ENCODE results near the gene VPREB3.

Gene VPREB3, protein sequence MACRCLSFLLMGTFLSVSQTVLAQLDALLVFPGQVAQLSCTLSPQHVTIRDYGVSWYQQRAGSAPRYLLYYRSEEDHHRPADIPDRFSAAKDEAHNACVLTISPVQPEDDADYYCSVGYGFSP

DNA sequence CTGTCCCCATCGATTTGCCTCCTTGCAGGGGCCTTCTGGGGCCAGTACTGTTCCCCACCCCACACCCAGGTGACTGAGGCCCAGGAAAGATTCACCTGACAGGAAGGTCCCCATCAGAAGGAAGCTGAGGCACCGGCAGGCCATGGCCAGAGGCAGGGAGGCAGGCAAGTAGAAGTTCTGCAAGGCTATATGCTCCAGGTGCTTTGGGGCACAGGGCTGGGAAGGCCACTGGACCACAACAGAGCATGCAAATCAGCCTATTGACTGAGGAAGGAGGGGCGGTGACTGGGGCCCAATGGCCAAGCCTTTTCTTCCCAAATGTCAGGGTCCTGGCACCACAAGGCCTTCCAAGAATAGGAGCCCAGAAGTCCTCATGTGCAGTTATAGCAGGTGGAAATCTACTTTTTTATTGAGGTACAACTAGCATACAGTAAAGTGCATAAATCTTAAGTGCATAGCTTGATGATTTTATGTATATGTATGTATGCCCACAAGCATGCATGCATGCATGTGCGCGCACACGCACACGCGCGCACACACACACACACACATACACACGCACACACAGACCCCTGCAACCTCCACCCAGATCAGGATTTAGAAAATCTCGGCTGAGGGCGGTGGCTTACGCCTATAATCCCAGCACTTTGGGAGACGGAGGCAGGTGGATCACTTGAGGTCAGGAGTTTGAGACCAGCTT, at the start of gene VPREB3:
Gene VPREB3, minus strand, starts transcription at position 206 of the 700 bp plus-strand sequence. Its CDS starts 62 bp downstream, at position 144.
- DNase-seq: no peak

DNA sequence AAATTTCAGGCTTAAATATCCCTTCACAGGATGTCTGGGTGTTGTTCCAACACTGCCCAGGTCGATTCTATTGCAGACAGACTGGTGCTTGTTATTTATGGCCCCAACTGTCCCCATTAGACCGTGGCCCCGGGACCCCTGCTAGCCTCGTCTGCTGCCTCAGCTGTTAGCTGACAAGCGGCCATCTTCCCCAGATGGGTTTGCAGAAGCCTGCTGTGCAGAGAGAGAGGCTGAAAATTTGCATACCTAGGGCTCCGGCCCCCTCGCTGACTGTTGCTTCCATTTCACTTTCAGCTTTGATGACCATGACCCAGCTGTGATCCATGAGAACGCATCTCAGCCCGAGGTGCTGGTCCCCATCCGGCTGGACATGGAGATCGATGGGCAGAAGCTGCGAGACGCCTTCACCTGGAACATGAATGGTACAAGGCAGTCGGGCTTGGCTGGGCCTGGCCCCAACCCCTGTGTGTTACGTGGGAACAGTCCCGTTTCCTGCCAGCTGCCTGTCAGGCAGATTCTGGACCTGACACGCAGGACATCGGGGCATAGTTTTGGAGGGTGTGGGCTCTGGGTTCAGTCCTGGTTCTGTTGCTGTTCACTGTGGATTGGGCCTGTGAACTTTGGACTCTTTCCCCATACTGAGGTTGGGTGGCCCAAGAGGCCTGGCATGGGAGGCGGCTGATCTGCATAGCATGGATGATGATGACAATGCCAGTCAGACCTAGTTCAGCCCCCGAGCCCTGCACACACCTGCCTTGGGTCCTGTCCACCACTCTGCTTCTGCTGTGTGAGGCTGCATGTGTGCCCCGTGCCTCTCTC, 49.0 kb upstream of the VPREB3 start:
- DNase-seq: no peak

DNA sequence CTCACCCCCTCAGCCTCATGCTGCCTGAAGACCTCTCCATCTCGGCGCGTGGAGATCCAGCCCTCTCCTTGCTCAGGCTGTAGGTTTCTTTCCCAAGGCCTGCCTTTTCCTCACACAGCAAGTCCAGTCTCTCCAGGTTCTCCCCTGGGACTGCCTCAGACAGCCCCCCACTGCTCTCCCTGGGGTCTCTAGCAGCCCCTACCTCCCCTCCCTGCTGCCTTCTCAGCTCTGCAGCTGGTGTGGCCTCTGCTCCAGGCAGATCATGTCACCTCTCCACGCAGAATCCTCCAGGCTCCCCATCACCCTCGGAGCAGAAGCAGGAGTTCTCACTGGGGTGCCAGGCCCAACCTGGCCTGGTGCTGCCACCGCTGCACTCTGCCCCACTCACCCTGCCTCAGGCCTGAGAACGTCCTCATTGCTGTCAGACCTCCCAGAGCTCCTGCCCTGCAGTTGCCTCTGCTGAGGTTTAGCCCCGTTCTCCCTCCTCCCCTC, 47.7 kb upstream of the VPREB3 start:
- no peak for DNase-seq

DNA sequence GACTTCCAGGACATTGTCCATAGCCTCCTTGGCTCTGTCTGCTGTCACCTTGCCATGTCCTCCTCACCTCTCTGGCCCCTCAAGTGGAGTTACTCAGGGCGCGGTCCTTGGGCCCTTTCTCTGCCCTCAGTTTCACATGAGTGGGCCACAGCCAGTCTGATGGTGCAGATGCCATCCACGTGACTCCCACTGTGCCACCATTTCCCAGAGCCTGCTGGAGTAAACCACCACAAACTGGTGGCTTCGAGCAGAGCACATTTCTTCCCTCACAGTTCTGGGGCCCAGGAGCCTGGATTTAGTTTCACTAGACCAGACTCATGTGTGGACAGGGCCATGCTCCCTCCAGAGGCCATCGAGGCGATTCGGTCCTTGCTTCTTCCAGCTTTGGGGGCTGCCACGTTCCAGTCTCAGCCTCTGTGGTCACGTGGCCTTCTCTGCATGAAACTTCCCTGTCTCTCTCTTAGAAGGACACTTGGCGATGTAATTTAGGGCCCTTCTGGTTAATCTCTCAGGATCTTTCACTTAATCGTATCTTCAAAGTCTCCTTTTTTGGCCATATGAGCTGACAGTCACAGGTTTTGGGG, 47.1 kb upstream of the VPREB3 start:
- no peak for DNase-seq

DNA sequence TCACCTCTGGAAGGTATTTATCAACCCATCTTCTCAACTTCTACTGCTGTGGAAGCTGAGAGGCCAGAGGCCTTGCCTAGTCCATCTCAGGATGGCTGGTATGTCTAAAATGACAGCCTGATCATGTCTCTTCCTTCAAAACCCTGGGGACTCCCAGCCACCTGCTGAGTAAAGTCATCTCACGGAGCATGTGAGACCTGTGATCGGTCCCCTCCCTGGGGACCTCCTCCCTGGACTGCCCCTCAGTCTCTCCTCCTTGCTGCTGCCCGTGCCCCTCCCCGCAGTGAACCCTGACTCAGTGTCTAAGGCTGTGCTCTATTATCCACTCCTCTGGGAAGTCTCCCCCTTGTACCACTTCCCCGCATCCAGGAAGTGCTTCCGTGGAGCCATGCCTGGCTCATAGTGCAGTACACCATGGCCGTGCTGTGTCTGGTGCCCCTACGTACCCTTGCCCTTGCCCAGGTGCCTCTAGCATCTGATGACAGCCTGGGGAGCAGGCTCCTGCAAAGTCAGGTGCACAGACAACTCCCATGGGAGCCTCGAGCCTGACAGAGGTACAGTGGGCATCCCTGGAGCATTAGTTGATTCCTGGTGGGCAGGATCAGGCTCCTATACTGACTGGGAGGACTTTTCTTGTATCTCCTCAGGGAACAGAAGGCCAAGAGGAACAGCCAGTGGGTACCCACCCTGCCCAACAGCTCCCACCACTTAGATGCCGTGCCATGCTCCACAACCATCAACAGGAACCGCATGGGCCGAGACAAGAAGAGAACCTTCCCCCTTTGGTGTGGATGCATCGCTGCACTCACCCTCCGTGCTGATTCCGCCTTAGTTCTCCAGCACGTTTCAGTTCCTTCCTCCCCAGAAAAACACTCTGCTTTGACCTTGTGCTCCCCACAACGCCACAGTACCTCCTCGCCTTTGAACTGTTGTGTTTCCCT, 46.3 kb upstream of the VPREB3 start:
- no peak for DNase-seq

DNA sequence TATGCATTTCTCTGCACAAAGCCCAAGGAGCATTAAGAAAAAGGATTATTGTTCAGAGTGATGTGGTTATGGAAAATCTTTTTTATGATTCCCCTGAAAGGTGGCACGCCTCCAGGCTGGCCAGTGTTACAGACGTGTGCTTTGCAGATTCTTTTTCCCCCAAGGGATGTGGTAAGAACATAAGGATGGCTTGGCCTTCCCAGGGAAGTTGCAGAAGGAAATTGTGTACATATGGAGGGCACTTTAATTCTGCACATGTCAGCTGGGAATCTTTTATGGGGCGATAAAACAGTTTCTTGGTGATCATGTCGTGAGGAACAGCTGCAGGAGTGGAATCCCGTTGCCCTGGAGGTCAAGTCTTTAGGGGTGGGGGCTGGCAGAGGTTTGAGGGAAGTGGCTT, 42.2 kb upstream of the VPREB3 start:
- no peak for DNase-seq

DNA sequence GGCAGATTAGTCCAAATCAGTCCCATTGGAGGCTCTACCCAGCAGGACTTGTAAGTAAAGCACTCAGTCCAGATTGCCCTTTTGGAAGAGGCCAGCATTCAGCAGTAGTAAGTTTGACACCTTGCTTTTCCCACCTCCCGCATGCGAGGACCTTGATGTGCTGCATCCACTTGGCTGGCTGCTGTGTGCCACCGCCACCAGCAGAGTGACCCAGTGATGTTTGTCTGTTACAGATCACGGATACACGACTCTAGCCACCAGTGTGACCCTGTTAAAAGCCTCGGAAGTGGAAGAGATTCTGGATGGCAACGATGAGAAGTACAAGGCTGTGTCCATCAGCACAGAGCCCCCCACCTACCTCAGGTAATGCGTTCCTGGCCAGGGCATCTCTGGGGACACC, 39.1 kb upstream of the VPREB3 start:
- no peak for DNase-seq

DNA sequence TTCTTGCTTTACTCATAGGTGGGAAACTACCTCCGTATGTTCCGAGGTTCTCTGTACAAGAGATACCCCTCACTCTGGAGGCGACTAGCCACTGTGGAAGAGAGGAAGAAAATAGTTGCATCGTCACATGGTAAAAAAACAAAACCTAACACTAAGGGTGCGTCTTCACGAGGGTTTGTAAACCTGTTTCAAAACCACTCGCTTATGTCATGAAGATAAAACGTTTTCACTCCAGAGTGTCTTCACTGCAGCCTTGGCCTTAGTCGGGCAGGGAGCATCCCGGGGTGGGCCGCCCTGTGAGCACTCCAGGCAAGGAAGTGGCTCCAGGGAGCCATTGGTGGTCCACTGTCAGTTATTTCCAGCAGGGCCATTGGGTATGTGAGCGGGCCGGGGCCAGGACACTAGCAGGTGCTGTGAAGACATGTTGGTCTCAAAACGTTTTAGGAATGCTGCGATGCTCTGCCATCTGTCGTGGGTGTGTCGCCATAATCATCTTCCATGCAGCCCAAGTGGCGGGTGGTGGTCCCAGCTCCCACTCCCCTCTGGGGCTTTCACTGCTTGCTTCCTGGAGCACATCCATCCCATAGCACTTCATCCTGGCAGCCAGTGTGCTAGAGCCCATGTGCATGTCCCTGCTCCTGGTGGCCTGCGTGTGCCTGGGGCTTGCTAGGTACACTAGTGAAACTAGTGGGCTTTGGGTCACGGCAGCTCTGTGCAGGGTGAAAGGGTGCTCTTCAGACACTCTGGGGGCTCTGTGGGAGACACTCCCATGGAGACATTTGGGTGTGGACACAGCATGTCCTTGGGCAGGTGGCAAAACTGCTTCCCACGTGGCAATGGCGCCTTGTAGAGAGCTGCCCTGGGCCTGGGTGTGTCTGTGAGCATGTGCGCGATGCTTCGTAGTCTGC, 37.8 kb upstream of the VPREB3 start:
- DNase-seq: no peak

DNA sequence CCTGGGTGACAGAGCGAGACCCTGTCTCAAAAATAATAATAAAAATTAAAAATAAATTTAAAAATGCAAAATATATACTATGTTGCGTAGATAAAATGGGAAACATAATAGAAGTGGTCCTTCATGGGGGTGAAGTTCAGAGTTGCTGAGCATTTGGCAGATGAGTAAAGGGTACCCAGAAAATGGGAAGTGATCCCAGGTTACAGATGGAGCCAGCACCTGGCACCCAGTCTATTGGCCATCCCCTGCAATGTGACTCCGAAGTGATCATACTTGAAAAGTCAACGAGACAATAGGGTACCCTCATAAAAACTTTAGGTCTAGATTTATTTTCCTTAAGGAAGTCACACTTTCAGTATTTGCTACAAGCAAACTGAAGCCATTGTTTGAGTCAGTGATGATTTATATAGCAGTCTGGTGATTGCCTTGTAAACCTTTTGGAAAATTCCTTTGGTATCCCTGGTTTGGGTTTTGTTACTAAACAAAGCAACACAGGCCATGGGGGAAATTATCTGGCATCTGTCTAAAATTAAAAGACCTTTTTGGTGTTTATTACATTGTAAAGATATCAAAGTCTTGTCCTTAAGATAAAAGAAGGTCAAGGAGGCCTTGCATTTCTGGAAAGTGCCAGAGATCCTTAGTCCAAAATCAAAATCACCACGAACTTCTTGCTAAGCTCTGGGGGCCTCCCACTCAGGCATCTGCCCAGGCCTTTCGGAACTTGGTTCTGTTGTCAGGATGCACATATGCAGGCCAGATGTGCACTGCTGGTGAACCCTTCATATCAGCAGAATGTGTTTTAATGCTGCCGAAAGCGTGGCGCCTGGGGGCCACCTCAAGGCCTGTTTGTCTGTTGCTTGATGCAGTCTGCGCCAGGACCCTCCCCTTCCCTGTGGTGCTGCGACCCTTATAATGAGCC, 36.9 kb upstream of the VPREB3 start:
- no peak for DNase-seq

DNA sequence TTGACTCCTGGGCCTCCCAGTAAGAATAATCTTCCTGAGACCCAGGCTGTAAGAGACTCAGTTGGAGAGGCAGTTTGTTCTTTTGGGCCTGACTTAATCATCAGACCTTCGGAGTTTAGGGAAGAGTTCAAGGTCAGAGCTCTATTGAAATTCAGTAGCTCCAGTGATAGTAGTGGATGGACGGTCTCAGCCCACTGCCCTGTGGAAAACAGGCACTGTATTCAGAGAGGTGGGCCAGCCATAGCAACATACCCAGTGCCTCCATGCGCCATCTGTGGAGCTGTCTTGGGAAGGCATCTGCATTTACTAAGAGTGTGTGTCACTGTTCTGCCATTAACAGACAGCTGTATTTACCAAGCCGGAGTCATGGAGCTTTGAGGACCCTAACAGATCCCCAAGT, 35.4 kb upstream of the VPREB3 start:
- DNase-seq: peak in 8 of 51 donors; percentile 15 to 33 (median 17)

DNA sequence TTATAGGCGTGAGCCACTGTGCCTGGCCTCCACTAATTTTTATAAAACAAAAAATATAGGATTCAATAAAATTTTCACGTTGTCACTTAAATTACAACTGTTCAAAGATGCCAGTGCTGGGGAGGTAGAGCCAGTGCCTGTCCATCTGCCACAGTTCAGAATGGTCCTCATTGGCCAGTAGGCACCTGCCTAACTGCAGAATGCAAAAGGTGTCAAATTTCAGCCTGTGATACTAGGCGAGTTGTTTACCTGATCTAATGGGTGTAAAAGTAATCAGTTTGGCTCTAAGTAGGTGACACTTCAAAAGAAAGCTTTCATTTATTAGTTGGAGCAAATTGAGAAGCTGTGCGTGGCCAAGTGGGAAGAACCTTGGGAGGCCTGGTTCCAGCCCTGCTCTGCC, 34.9 kb upstream of the VPREB3 start:
- no peak for DNase-seq

DNA sequence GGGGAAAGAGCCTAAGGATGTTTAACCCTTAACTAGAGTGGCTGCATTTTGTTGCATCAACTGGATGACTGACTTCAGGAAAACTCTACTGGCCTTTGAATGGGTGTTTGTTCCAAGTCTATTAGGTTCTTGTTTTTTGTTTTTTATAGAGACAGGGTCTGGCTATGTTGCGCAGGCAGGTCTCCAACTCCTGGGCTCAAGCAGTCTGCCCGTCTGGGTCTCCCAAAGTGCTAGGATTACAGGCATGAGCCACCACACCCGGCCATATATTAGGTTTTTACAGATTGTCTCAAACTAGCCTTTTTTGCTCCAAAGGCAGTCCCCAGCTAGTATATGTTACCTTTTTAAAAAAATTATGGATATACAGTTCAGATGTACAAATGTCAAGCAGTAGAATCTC, 33.7 kb upstream of the VPREB3 start:
- DNase-seq: no peak

DNA sequence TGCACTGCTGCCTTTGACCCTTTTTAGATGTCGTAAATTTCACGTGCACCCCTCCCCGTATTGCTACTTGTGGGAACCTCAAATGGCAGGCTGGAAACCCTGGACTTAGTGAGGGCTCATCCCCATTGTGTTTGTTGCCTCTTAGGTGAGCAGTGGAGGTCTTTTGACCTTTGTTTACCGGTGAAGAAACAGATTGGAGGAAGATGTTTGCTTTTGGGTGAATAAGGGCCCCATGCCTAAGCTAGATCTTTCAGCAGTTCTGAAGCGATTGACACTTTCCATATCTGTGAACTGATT, 33.3 kb upstream of the VPREB3 start:
- DNase-seq: no peak

DNA sequence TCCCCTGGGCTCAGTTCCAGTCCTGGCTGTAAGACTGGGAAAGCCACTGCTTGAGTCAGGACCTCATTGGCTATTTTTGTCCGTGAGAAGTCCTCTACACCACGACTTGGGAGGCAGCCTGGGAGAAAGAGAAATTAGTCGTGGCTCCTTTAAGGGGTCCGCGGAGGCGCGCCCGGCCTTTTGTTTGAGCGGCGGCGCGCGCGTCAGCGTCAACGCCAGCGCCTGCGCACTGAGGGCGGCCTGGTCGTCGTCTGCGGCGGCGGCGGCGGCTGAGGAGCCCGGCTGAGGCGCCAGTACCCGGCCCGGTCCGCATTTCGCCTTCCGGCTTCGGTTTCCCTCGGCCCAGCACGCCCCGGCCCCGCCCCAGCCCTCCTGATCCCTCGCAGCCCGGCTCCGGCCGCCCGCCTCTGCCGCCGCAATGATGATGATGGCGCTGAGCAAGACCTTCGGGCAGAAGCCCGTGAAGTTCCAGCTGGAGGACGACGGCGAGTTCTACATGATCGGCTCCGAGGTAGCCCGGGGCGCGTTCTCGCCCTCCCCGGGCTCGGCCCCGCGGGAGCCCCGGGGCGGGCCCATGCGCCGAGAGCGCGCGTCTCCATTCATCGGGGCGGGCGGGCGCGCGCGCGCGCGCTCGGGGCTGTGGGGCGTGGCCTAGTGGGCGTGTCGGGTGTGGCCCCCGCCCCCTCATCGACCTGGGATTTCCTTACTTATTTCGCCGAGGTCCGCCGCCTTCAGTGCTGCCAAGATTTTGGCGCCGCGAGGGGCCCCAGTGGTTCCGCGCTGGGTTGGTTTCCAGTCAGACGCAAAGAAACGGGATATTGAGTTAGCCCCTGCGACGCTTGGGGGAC, 32.8 kb upstream of the VPREB3 start, which contains the start of gene SMARCB1:
Gene SMARCB1, plus strand, starts transcription at position 215 of the 848 bp plus-strand sequence. Its CDS starts 204 bp downstream, at position 419.
- DNase-seq: peak in 49 of 51 donors; percentile 28 to 88 (median 70)

DNA sequence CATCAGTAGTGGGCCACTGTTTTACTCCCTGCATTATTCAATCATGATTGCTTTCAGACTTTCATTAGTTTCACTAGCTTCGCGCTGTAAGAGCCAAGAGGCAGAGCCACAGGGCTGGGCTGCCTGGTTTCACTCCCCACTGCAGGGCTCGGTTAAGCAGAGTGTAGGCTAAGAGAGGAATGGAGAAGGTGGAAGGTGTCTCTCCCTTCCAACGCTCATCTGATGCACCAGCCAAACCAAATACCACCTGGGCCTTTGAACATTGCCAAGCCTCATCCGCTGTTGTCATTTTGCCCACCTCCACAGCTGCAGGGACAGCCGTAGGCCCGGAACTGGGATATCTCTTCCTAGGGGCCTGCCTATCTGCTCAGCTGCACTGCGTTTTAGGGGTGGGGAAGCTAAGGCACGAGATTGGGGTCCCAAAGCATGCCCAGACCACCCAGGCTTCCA, 32.1 kb upstream of the VPREB3 start:
- DNase-seq: peak in 1 of 51 donors; percentile 53

DNA sequence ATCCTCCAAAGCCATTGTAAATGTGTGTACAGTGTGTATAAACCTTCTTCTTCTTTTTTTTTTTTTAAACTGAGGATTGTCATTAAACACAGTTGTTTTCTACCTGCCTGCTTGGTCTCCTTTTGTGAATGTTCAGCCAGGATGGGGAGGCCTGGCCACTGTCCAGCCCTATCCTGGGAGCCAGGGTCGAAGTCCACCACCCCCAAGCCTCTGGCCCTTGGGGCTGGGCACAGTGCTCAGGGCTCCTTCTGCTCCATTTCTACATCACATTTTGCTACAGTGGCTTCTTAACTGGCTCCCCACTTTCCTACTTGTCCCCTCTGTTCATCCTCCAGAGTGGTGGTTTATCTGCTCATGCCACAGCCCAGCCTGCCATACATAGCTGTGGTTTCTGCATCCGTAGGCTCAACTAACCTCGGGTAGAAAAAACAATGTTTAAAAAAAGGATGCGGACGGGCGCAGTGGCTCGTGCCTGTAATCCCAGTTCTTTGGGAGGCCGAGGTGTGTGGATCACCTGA, 30.0 kb upstream of the VPREB3 start:
- no peak for DNase-seq

All from hypothalamus (tissue), 51 donors.